OCI-LY3 (cell line): Measurements from ENCODE around the gene HSDL2.

Source experiments
- CTCF ChIP-seq: fragments of 200-600, 300-600 bp; sonication (generic); IDR thresholded peaks from 2 replicates; pipeline ENCODE4 v1.5.1; 2014; ENCODE audit warnings: antibody characterized with exemption, low read length, low read depth
- EZH2phosphoT487 ChIP-seq: fragments of 200-600 bp; shearing (Covaris generic); IDR thresholded peaks from 2 replicates; pipeline ENCODE4 v1.6.1; 2018; ENCODE audit warnings: antibody characterized with exemption, mixed run types, low read depth

DNA sequence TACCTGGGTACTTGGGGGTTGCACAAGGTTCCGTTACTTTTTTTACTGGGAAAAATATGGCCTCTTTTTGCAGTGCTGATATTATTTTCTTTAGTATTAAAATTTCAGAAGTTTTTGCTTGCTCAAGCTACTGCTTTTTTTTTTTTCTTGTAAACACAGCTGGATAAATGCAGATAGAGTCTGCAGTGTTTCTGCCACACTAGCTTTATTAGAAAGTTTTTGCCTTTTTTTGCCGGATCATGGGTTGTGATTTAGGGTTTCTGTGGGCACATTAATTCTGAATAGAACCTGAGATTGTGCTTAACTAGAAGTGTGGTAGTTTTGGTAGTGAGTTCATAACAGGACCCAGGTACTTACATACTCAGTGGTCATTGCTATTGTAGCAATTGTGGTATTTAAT, 126.7 kb downstream of the HSDL2 start:
- TF ChIP-seq CTCF (no peak), EZH2phosphoT487 (no peak)
